Measurements from ENCODE around the gene SH2B3. TPM values are rescaled to one million over a fixed set of nuclear protein-coding genes. Genes with fewer than 3 reads are reported as not detected.

Gene SH2B3
- total RNA-seq, 1 donor from 2014 or later = 47.1 TPM

DNA sequence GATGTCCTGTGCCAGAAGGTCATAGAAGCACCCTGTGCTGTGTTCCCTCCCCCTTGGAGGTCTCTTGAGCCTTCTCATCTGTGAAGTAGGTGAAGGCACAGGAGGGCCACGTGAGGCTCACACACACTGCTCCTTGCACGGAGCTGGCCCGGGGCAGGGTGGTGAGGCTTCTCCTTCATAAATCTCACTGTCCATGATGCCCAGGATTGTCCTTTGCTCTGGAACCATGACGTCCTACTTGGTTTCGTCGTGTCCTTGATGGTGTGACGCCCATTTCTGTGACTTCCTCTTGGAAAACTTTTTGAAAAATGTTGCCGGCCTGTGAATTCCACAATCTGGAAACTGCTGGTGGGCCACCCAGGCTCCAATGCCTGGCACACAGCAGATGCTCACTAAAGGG lies 34.4 kb downstream of the SH2B3 start:
- no peak for DNase-seq
- H3K4me3 ChIP-seq = no peak overlapping the region
- intact Hi-C loops (cut with DNase I) = no loop called here
- H3K27ac ChIP-seq = peak overlapping the region; percentile 39
- ATAC-seq = no peak
- H3K9me3 ChIP-seq = no peaks in the 10 kb centered on the region
- H3K27me3 ChIP-seq = no peaks in the 10 kb centered on the region
- peaks cover 96% of the 10 kb centered on the region for H3K4me1 ChIP-seq
- TF ChIP-seq, protein P1, sequence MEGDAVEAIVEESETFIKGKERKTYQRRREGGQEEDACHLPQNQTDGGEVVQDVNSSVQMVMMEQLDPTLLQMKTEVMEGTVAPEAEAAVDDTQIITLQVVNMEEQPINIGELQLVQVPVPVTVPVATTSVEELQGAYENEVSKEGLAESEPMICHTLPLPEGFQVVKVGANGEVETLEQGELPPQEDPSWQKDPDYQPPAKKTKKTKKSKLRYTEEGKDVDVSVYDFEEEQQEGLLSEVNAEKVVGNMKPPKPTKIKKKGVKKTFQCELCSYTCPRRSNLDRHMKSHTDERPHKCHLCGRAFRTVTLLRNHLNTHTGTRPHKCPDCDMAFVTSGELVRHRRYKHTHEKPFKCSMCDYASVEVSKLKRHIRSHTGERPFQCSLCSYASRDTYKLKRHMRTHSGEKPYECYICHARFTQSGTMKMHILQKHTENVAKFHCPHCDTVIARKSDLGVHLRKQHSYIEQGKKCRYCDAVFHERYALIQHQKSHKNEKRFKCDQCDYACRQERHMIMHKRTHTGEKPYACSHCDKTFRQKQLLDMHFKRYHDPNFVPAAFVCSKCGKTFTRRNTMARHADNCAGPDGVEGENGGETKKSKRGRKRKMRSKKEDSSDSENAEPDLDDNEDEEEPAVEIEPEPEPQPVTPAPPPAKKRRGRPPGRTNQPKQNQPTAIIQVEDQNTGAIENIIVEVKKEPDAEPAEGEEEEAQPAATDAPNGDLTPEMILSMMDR (IDR thresholded peaks at IDR 0.05) = no peak
- peaks cover 29% of the 10 kb centered on the region for H3K36me3 ChIP-seq

- Histone ChIP-seq H3K27ac (peak overlapping the region; percentile 39), H3K4me3 (no peak overlapping the region), H3K4me1 (peaks cover 96% of the 10 kb centered on the region), H3K36me3 (peaks cover 33% of the 10 kb centered on the region), H3K9me3 (no peaks in the 10 kb centered on the region), H3K27me3 (no peaks in the 10 kb centered on the region)
- intact Hi-C loops (cut with DNase I) = no loop called here
- ATAC-seq (no peak), DNase-seq (peak; percentile 32)
- TF ChIP-seq, protein P1 (IDR thresholded peaks at IDR 0.05) = no peak
These were observed 34.9 kb downstream of the SH2B3 start for GRCh38 chr12:111440631-111441030.

DNA sequence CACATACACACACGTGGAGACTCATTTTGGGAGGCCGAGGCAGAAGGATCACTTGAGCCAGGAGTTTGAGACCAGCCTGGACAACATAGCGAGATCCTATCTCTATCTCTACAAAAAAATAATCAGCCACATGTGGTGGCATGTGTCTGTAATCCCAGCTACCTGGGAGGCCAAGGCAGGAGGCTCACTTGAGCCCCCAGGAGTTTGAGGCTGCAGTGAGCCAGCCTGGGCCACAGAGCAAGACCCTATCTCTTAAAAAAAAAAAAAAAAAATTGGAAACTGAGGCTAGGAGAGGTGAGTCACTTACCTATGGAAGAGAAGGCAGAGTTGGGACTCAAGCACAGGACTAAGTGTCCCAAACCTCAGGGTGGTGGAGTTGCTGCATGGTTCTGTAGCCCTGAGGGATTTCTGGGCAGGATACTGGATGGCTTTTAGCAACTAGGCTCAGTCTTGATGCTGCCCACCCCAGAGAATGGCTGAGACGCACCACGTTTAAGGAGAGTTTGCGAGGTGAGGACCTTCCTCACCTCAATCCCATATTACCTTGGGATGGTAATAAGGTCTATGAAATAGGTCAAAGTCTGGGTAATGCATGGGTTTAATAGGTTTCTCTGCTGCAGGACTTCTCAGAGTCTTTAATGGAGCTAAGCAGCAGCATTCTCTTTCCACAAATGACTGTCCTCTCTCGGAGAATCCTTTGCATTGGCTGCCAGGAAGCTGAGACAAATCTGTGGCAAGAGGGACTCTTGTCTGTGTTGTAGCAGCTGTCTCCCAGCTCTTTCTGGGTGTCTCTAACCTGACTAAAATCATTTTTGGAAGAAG lies 35.6 kb downstream of the SH2B3 start:
- Histone ChIP-seq H3K9me3 (no peaks in the 10 kb centered on the region), H3K36me3 (peaks cover 35% of the 10 kb centered on the region), H3K4me1 (peaks cover 96% of the 10 kb centered on the region), H3K27me3 (no peaks in the 10 kb centered on the region), H3K27ac (peak overlapping the region; percentile 60), H3K4me3 (no peak overlapping the region)
- intact Hi-C loops (cut with DNase I) = no loop called here
- ATAC-seq (no peak), DNase-seq (peak; percentile 10)
- TF ChIP-seq, protein P1 (IDR thresholded peaks at IDR 0.05) = no peak

GRCh38 chr12:111442301-111443045 lies 36.8 kb downstream of the SH2B3 start:
- H3K27me3 ChIP-seq = no peaks in the 10 kb centered on the region
- TF ChIP-seq, protein P1 (IDR thresholded peaks at IDR 0.05) = no peak
- no peak overlapping the region for H3K4me3 ChIP-seq
- no peaks in the 10 kb centered on the region for H3K9me3 ChIP-seq
- ATAC-seq (no peak), DNase-seq (peak; percentile 51)
- H3K27ac ChIP-seq = peak overlapping the region; percentile 60
- H3K36me3 ChIP-seq = peaks cover 46% of the 10 kb centered on the region
- H3K4me1 ChIP-seq = peaks cover 98% of the 10 kb centered on the region
- intact Hi-C loops (cut with DNase I) = no loop called here

- intact Hi-C loops (cut with DNase I) = no loop called here
- TF ChIP-seq, protein P1 (IDR thresholded peaks at IDR 0.05) = no peak
- ATAC-seq (no peak), DNase-seq (no peak)
- H3K27me3 ChIP-seq = no peaks in the 10 kb centered on the region
- peak overlapping the region; percentile 60 for H3K27ac ChIP-seq
- no peak overlapping the region for H3K4me3 ChIP-seq
- H3K36me3 ChIP-seq = peaks cover 52% of the 10 kb centered on the region
- peaks cover 96% of the 10 kb centered on the region for H3K4me1 ChIP-seq
- no peaks in the 10 kb centered on the region for H3K9me3 ChIP-seq
These were observed 37.4 kb downstream of the SH2B3 start for GRCh38 chr12:111443086-111443485.

All from upper lobe of right lung (tissue), 1 donor.